Measurements from ENCODE around the gene CXorf49B. TPM values are rescaled to one million over a fixed set of nuclear protein-coding genes. Genes with fewer than 3 reads are reported as not detected.
A peak's percentile ranks its signal among the peaks of the same experiment; 100 is the strongest.
"Not testable (repeated sequence)": the region's sequence is repeated elsewhere in the genome, so short reads cannot be mapped to it uniquely, and the experiment has no call there.

The CXorf49B gene
- total RNA-seq, 2 experiments from 2014 or later: not detected

GRCh38 chrX:71782225-71782949, 19.2 kb downstream of the CXorf49B start:
- H3K4me1 Mint-ChIP-seq (ENCODE audit: low read depth); H3K27me3 Mint-ChIP-seq (ENCODE audit: low read depth); CTCF ChIA-PET; POLR2A ChIA-PET; H3K36me3 Mint-ChIP-seq (ENCODE audit: low read depth); H3K27ac Mint-ChIP-seq; ATAC-seq; H3K4me3 Mint-ChIP-seq; DNase-seq; H3K9me3 Mint-ChIP-seq (ENCODE audit: insufficient read depth): not testable (repeated sequence)

- POLR2A ChIA-PET; ATAC-seq; H3K27me3 Mint-ChIP-seq (ENCODE audit: low read depth); H3K36me3 Mint-ChIP-seq (ENCODE audit: low read depth); H3K4me1 Mint-ChIP-seq (ENCODE audit: low read depth); DNase-seq; H3K27ac Mint-ChIP-seq; H3K4me3 Mint-ChIP-seq; CTCF ChIA-PET; H3K9me3 Mint-ChIP-seq (ENCODE audit: insufficient read depth): not testable (repeated sequence)
These were observed 19.8 kb downstream of the CXorf49B start for GRCh38 chrX:71782950-71783299.

GRCh38 chrX:71783569-71784347, 20.6 kb downstream of the CXorf49B start:
- POLR2A ChIA-PET: not testable (repeated sequence)

GRCh38 chrX:71784348-71784983, 21.3 kb downstream of the CXorf49B start:
- H3K27me3 Mint-ChIP-seq (ENCODE audit: low read depth); H3K36me3 Mint-ChIP-seq (ENCODE audit: low read depth); POLR2A ChIA-PET; DNase-seq; CTCF ChIA-PET; H3K4me1 Mint-ChIP-seq (ENCODE audit: low read depth); H3K9me3 Mint-ChIP-seq (ENCODE audit: insufficient read depth); H3K27ac Mint-ChIP-seq; H3K4me3 Mint-ChIP-seq: not testable (repeated sequence)
- ATAC-seq: peak; percentile 63

More at GRCh38 chrX:71783569-71784347, 20.6 kb downstream of the CXorf49B start:
- DNase-seq; H3K9me3 Mint-ChIP-seq (ENCODE audit: insufficient read depth); H3K36me3 Mint-ChIP-seq (ENCODE audit: low read depth); H3K4me1 Mint-ChIP-seq (ENCODE audit: low read depth); CTCF ChIA-PET; H3K27ac Mint-ChIP-seq; H3K27me3 Mint-ChIP-seq (ENCODE audit: low read depth); H3K4me3 Mint-ChIP-seq: not testable (repeated sequence)
- peak; percentile 27 for ATAC-seq

- H3K36me3 Mint-ChIP-seq (ENCODE audit: low read depth); POLR2A ChIA-PET; CTCF ChIA-PET; H3K27ac Mint-ChIP-seq; DNase-seq; ATAC-seq; H3K4me1 Mint-ChIP-seq (ENCODE audit: low read depth); H3K4me3 Mint-ChIP-seq; H3K27me3 Mint-ChIP-seq (ENCODE audit: low read depth); H3K9me3 Mint-ChIP-seq (ENCODE audit: insufficient read depth): not testable (repeated sequence)
These were observed 43.3 kb downstream of the CXorf49B start for GRCh38 chrX:71806450-71806849.

- POLR2A ChIA-PET: no interaction called here
- Mint-ChIP-seq H3K36me3 (ENCODE audit: low read depth) (no peaks in the 10 kb centered on the region), H3K4me3 (no peak overlapping the region), H3K9me3 (ENCODE audit: insufficient read depth) (no peaks in the 10 kb centered on the region), H3K27ac (no peak overlapping the region), H3K4me1 (ENCODE audit: low read depth) (no peaks in the 10 kb centered on the region), H3K27me3 (ENCODE audit: low read depth) (no peaks in the 10 kb centered on the region)
- no peak for ATAC-seq
- CTCF ChIA-PET: interaction anchor here (0.6 kb wide), 1 partner anchor 50 kb away, joined by 3 read pairs; no protein-coding TSS in a partner anchor
- no peak for DNase-seq
These were observed 46.7 kb downstream of the CXorf49B start for GRCh38 chrX:71809886-71810285.

- no peaks in the 10 kb centered on the region for H3K36me3 Mint-ChIP-seq (ENCODE audit: low read depth)
- peaks cover 4% of the 10 kb centered on the region for H3K27me3 Mint-ChIP-seq (ENCODE audit: low read depth)
- DNase-seq (no peak), ATAC-seq (no peak)
- ChIA-PET POLR2A (no interaction called here), CTCF (no interaction called here)
- no peak overlapping the region for H3K27ac Mint-ChIP-seq
- no peaks in the 10 kb centered on the region for H3K9me3 Mint-ChIP-seq (ENCODE audit: insufficient read depth)
- H3K4me1 Mint-ChIP-seq (ENCODE audit: low read depth): no peaks in the 10 kb centered on the region
- no peak overlapping the region for H3K4me3 Mint-ChIP-seq
These were observed 51.2 kb downstream of the CXorf49B start for GRCh38 chrX:71814123-71814912.

GRCh38 chrX:71815121-71815905, 52.2 kb downstream of the CXorf49B start:
- CTCF ChIA-PET: no interaction called here
- Mint-ChIP-seq H3K27me3 (ENCODE audit: low read depth) (peaks cover 6% of the 10 kb centered on the region), H3K36me3 (ENCODE audit: low read depth) (no peaks in the 10 kb centered on the region)

GRCh38 chrX:71815906-71816156, 52.7 kb downstream of the CXorf49B start:
- POLR2A ChIA-PET: no interaction called here
- H3K4me3 Mint-ChIP-seq: no peak overlapping the region
- no peak for ATAC-seq
- no peaks in the 10 kb centered on the region for H3K4me1 Mint-ChIP-seq (ENCODE audit: low read depth)
- H3K27me3 Mint-ChIP-seq (ENCODE audit: low read depth): peaks cover 6% of the 10 kb centered on the region
- CTCF ChIA-PET: no interaction called here
- no peaks in the 10 kb centered on the region for H3K36me3 Mint-ChIP-seq (ENCODE audit: low read depth)
- no peaks in the 10 kb centered on the region for H3K9me3 Mint-ChIP-seq (ENCODE audit: insufficient read depth)
- H3K27ac Mint-ChIP-seq: no peak overlapping the region
- DNase-seq: no peak

More at GRCh38 chrX:71815121-71815905, 52.2 kb downstream of the CXorf49B start:
- POLR2A ChIA-PET: no interaction called here
- DNase-seq: no peak
- no peak overlapping the region for H3K4me3 Mint-ChIP-seq
- no peak for ATAC-seq
- H3K27ac Mint-ChIP-seq: no peak overlapping the region
- no peaks in the 10 kb centered on the region for H3K4me1 Mint-ChIP-seq (ENCODE audit: low read depth)
- no peaks in the 10 kb centered on the region for H3K9me3 Mint-ChIP-seq (ENCODE audit: insufficient read depth)
